H9 (cell line): Measurements from ENCODE around the gene CPLX1. TPM values are rescaled to one million over a fixed set of nuclear protein-coding genes. Genes with fewer than 3 reads are reported as not detected.

Experiments used
- DNase-seq: peaks from one replicate; pipeline ENCODE4 v3.0.0-alpha.2; 2017
- H2AFZ ChIP-seq: one replicate; pipeline ENCODE4 v1.6.1; 2013; ENCODE audit warnings: mild to moderate bottlenecking, low read length, control low read depth, moderate library complexity
- H2AK5ac ChIP-seq: 2 replicates; pipeline ENCODE4 v1.6.1; 2013; ENCODE audit warnings: low read length, control low read depth, mixed read lengths; ENCODE audit not compliant: insufficient read length
- H2BK120ac ChIP-seq: one replicate; pipeline ENCODE4 v1.6.1; 2013; ENCODE audit warnings: low read depth, mild to moderate bottlenecking, low read length, control low read depth, inconsistent platforms; ENCODE audit not compliant: poor library complexity, severe bottlenecking
- H2BK12ac ChIP-seq: 2 replicates; pipeline ENCODE4 v1.6.1; 2013; ENCODE audit warnings: low read length, control low read depth, mixed read lengths, low read depth; ENCODE audit not compliant: insufficient read length
- H2BK15ac ChIP-seq: 2 replicates; pipeline ENCODE4 v1.6.1; 2013; ENCODE audit warnings: low read depth, low read length, control low read depth
- H2BK20ac ChIP-seq: one replicate; pipeline ENCODE4 v1.6.1; 2013; ENCODE audit warnings: low read depth, mild to moderate bottlenecking, low read length, control low read depth, inconsistent platforms; ENCODE audit not compliant: poor library complexity, severe bottlenecking
- H2BK5ac ChIP-seq: 2 replicates; pipeline ENCODE4 v1.6.1; 2013; ENCODE audit warnings: low read length, control low read depth, mixed read lengths; ENCODE audit not compliant: insufficient read length
- H3K14ac ChIP-seq: 2 replicates; pipeline ENCODE4 v1.6.1; 2013; ENCODE audit warnings: low read length, control low read depth; ENCODE audit not compliant: insufficient read depth
- H3K18ac ChIP-seq: 2 replicates; pipeline ENCODE4 v1.6.1; 2013; ENCODE audit warnings: low read depth, mild to moderate bottlenecking, mixed read lengths, low read length, control low read depth; ENCODE audit not compliant: insufficient read length
- H3K23ac ChIP-seq: 2 replicates; pipeline ENCODE4 v1.6.1; 2013; ENCODE audit warnings: low read length, control low read depth, mixed read lengths, low read depth; ENCODE audit not compliant: insufficient read length
- H3K23me2 ChIP-seq: 2 replicates; pipeline ENCODE4 v1.6.1; 2013; ENCODE audit warnings: low read depth, mild to moderate bottlenecking, mixed read lengths, low read length, control low read depth; ENCODE audit not compliant: insufficient read length, poor library complexity, severe bottlenecking
- H3K27ac ChIP-seq: 2 replicates; pipeline ENCODE4 v1.5.1; 2013; ENCODE audit warnings: low read length, control low read depth, mixed read lengths, low read depth; ENCODE audit not compliant: insufficient read length
- H3K27me3 ChIP-seq: 2 replicates; pipeline ENCODE4 v1.6.1; 2013; ENCODE audit warnings: low read length, control low read depth, inconsistent platforms; ENCODE audit not compliant: insufficient read depth
- H3K4ac ChIP-seq: 2 replicates; pipeline ENCODE4 v1.6.1; 2013; ENCODE audit warnings: low read depth, mild to moderate bottlenecking, control low read depth, inconsistent platforms, low read length, moderate library complexity
- H3K4me1 ChIP-seq: 2 replicates; pipeline ENCODE4 v1.6.1; 2013; ENCODE audit warnings: low read length, control low read depth, inconsistent platforms; ENCODE audit not compliant: insufficient read depth
- H3K4me2 ChIP-seq: 2 replicates; pipeline ENCODE4 v1.6.1; 2013; ENCODE audit warnings: low read length, control low read depth, mixed read lengths; ENCODE audit not compliant: insufficient read length, insufficient read depth
- H3K56ac ChIP-seq: 2 replicates; pipeline ENCODE4 v1.6.1; 2013; ENCODE audit warnings: low read depth, mild to moderate bottlenecking, mixed read lengths, low read length, control low read depth; ENCODE audit not compliant: insufficient read length
- H3K79me1 ChIP-seq: 2 replicates; pipeline ENCODE4 v1.6.1; 2013; ENCODE audit warnings: low read depth, mild to moderate bottlenecking, moderate library complexity, low read length, control low read depth, inconsistent platforms; ENCODE audit not compliant: insufficient read depth, poor library complexity, severe bottlenecking
- H3K79me2 ChIP-seq: 2 replicates; pipeline ENCODE4 v1.6.1; 2013; ENCODE audit warnings: low read length, control low read depth, inconsistent platforms; ENCODE audit not compliant: insufficient read depth
- H3K9ac ChIP-seq: 2 replicates; pipeline ENCODE4 v1.6.1; 2013; ENCODE audit warnings: low read length, control low read depth, mixed read lengths; ENCODE audit not compliant: insufficient read length; ENCODE audit errors: extremely low read depth
- H3K9me3 ChIP-seq: one replicate; pipeline ENCODE4 v1.6.1; 2013; ENCODE audit warnings: low read depth, low read length, inconsistent platforms; ENCODE audit not compliant: control insufficient read depth
- H3T11ph ChIP-seq: one replicate; pipeline ENCODE4 v1.6.1; 2013; ENCODE audit warnings: mild to moderate bottlenecking, low read length, control low read depth, inconsistent platforms
- H4K20me1 ChIP-seq: one replicate; pipeline ENCODE4 v1.6.1; 2013; ENCODE audit not compliant: control insufficient read depth, insufficient read length, insufficient read depth
- H4K5ac ChIP-seq: 2 replicates; pipeline ENCODE4 v1.6.1; 2013; ENCODE audit warnings: low read depth, mild to moderate bottlenecking, mixed read lengths, low read length, control low read depth; ENCODE audit not compliant: insufficient read length
- H4K8ac ChIP-seq: replicated peaks from 2 replicates; pipeline ENCODE4 v1.6.1; 2013; ENCODE audit warnings: low read length, control low read depth, mixed read lengths, low read depth; ENCODE audit not compliant: insufficient read length
- H4K91ac ChIP-seq: 2 replicates; pipeline ENCODE4 v1.6.1; 2013; ENCODE audit warnings: low read depth, mild to moderate bottlenecking, moderate library complexity, mixed read lengths, low read length, control low read depth; ENCODE audit not compliant: insufficient read length
- H3K27ac Mint-ChIP-seq, 3 experiments: 2 replicates in 2 of 3; 3 replicates in 1 of 3; pipeline ENCODE4 v1.8.0; 2020 to 2021; ENCODE audit warnings: mixed read lengths in 3 of 3, mild to moderate bottlenecking in 1 of 3, moderate library complexity in 1 of 3
- H3K27me3 Mint-ChIP-seq: 2 replicates; pipeline ENCODE4 v1.8.0; 2021; ENCODE audit warnings: low read depth, mild to moderate bottlenecking, moderate library complexity, mixed read lengths
- H3K36me3 Mint-ChIP-seq, 3 experiments: 2 replicates in 2 of 3; 3 replicates in 1 of 3; pipeline ENCODE4 v1.8.0; 2020 to 2021; ENCODE audit warnings: low read depth in 3 of 3, mixed read lengths in 3 of 3; ENCODE audit not compliant: insufficient read depth in 1 of 3
- H3K4me1 Mint-ChIP-seq, 2 experiments: 2 replicates each; pipeline ENCODE4 v1.8.0; 2020; ENCODE audit warnings: mixed read lengths in 2 of 2
- H3K4me3 Mint-ChIP-seq, 2 experiments: 2 replicates in 1 of 2; 3 replicates in 1 of 2; pipeline ENCODE4 v1.8.0; 2020 to 2021; ENCODE audit warnings: mild to moderate bottlenecking in 2 of 2, mixed read lengths in 2 of 2, moderate library complexity in 1 of 2
- H3K9me3 Mint-ChIP-seq, 2 experiments: 2 replicates in 1 of 2; 3 replicates in 1 of 2; pipeline ENCODE4 v1.8.0; 2020; ENCODE audit warnings: mild to moderate bottlenecking in 2 of 2, mixed read lengths in 2 of 2, moderate library complexity in 1 of 2
- CTCF ChIP-seq: fragments of 200-600 bp; sonication (generic); conservative IDR thresholded peaks from 3 replicates; pipeline ENCODE4 v1.8.0; 2021; ENCODE audit warnings: antibody characterized with exemption, mild to moderate bottlenecking
- WGBS: extraction: QIAGEN DNeasy Blood & Tissue Kit; methylation state at CpG from one replicate; pipeline ENCODE4 v1.1.7; 2013; ENCODE audit warnings: missing lambda C conversion rate, low lambda C conversion rate, mixed read lengths; ENCODE audit not compliant: insufficient read length; ENCODE audit errors: extremely low coverage; 5-methylcytosine and 5-hydroxymethylcytosine counted together
- total RNA-seq: library from RNA; stranded (reverse); gene quantifications from 2 replicates; pipeline ENCODE4 v1.2.1, GENCODE V29; 2021

The CPLX1 gene
- total RNA-seq, 1 experiment from 2014 or later = 0.90 TPM

GRCh38 chr4:868421-868820 lies 42.5 kb upstream of the CPLX1 start:
- Histone ChIP-seq H2BK20ac (no peak overlapping the region), H2AK5ac (no peak overlapping the region), H3K56ac (no peak overlapping the region), H3K79me2 (no peaks in the 10 kb centered on the region), H3K27me3 (no peaks in the 10 kb centered on the region), H3K79me1 (no peaks in the 10 kb centered on the region), H3T11ph (no peak overlapping the region), H2BK15ac (no peak overlapping the region), H4K20me1 (peaks cover 4% of the 10 kb centered on the region), H3K9me3 (no peaks in the 10 kb centered on the region), H3K4me1 (no peaks in the 10 kb centered on the region), H3K18ac (no peak overlapping the region), H3K27ac (no peak overlapping the region), H4K8ac (no peak overlapping the region), H3K23ac (no peak overlapping the region), H3K23me2 (no peaks in the 10 kb centered on the region), H3K4ac (no peak overlapping the region), H3K9ac (no peak overlapping the region), H2BK5ac (no peak overlapping the region), H2BK120ac (no peak overlapping the region), H4K91ac (no peak overlapping the region), H3K14ac (no peak overlapping the region), H4K5ac (no peak overlapping the region), H2BK12ac (no peak overlapping the region), H2AFZ (no peak overlapping the region), H3K4me2 (no peak overlapping the region)
- H3K4me3 Mint-ChIP-seq = no peak overlapping the region
- DNase-seq = no peak
- no peak for TF ChIP-seq CTCF
- WGBS = no CpG with 5 or more reads among the region's 21 CpGs
- H3K27ac Mint-ChIP-seq = no peak overlapping the region
- no peaks in the 10 kb centered on the region for H3K4me1 Mint-ChIP-seq
- H3K9me3 Mint-ChIP-seq = no peaks in the 10 kb centered on the region; a peak in 1 of 5 replicates
- peaks cover 17 to 48% (median 38%) of the 10 kb centered on the region in 3 experiments for H3K36me3 Mint-ChIP-seq
- H3K27me3 Mint-ChIP-seq = no peaks in the 10 kb centered on the region
